IPS-15b (cell line): ENCODE data around the gene GPATCH1.
A peak's percentile ranks its signal among the peaks of the same experiment; 100 is the strongest.
"Not testable (repeated sequence)": the region's sequence is repeated elsewhere in the genome, so short reads cannot be mapped to it uniquely, and the experiment has no call there.

Experiments used
- H3K27me3 ChIP-seq: one replicate; pipeline ENCODE4 v1.6.1; 2013; ENCODE audit warnings: low read length; ENCODE audit not compliant: control insufficient read depth, insufficient read depth
- H3K36me3 ChIP-seq: one replicate; pipeline ENCODE4 v1.6.1; 2013; ENCODE audit warnings: low read length; ENCODE audit not compliant: control insufficient read depth, insufficient read depth
- H3K4me1 ChIP-seq: one replicate; pipeline ENCODE4 v1.6.1; 2013; ENCODE audit warnings: mild to moderate bottlenecking, low read length; ENCODE audit not compliant: control insufficient read depth, insufficient read depth
- H3K4me3 ChIP-seq: one replicate; pipeline ENCODE4 v1.5.1; 2013; ENCODE audit warnings: low read depth, low read length
- H3K9ac ChIP-seq: one replicate; pipeline ENCODE4 v1.6.1; 2013; ENCODE audit warnings: low read depth, mild to moderate bottlenecking, low read length
- H3K9me3 ChIP-seq: one replicate; pipeline ENCODE4 v1.6.1; 2013; ENCODE audit warnings: mild to moderate bottlenecking, low read length; ENCODE audit not compliant: control insufficient read depth, insufficient read depth

Gene GPATCH1, protein sequence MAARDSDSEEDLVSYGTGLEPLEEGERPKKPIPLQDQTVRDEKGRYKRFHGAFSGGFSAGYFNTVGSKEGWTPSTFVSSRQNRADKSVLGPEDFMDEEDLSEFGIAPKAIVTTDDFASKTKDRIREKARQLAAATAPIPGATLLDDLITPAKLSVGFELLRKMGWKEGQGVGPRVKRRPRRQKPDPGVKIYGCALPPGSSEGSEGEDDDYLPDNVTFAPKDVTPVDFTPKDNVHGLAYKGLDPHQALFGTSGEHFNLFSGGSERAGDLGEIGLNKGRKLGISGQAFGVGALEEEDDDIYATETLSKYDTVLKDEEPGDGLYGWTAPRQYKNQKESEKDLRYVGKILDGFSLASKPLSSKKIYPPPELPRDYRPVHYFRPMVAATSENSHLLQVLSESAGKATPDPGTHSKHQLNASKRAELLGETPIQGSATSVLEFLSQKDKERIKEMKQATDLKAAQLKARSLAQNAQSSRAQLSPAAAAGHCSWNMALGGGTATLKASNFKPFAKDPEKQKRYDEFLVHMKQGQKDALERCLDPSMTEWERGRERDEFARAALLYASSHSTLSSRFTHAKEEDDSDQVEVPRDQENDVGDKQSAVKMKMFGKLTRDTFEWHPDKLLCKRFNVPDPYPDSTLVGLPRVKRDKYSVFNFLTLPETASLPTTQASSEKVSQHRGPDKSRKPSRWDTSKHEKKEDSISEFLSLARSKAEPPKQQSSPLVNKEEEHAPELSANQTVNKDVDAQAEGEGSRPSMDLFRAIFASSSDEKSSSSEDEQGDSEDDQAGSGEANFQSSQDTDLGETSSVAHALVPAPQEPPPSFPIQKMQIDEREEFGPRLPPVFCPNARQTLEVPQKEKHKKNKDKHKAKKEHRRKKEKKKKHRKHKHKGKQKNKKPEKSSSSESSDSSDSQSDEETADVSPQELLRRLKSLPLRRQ

DNA sequence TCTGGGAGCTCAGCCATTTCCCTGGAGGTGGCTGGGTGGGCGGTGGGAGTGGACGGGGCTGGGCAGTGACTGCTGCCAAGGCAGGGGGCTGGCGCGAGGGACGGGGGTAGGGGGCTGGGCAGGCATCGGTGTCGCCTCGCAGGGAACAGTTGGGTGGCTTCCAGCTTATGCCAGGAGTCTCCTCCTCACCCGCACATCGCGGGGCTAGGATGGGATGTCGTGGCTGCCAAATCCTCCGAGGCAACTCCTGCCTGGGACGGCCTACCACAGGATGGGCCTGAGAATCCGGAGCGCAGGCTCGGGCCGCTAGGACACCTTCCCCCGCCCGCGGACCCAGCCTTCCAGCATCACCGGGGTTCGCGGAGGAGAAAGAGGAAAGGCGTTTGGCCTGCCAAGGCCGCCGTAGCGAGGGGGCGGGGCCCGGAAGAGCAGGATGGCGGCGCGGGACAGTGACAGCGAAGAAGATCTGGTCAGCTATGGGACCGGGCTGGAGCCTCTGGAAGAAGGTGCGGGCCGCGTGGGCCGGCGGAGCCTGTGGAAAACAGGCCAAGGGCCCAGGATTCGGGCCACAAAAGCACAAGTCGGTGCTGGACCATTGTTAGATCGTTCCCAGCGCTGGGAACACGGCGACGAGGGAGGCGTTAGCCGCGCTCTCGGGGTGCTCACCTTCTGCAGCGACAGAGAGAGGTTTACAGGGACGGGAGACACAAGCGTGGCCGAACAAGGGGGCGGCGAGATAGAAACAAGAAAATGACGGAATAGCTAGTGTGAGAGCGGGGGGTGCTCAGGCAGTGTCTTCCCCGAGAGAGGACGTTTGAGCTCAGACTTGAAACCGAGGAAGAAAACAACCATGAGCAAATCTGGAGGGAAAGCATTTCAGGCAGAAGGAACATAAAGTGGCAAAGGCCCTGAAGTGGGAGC, at the start of gene GPATCH1:
Gene GPATCH1 (plus strand): TSS at position 421 of the 921 bp plus-strand sequence. CDS start 13 bp downstream, at position 434.
- H3K4me1 ChIP-seq: peaks cover 3% of the 10 kb centered on the region
- H3K27me3 ChIP-seq: no peaks in the 10 kb centered on the region
- no peaks in the 10 kb centered on the region for H3K9me3 ChIP-seq
- H3K9ac ChIP-seq: peak within 1 kb of the TSS; percentile 73
- H3K36me3 ChIP-seq: no peaks in the 10 kb centered on the region
- H3K4me3 ChIP-seq: peak within 1 kb of the TSS; percentile 98

DNA sequence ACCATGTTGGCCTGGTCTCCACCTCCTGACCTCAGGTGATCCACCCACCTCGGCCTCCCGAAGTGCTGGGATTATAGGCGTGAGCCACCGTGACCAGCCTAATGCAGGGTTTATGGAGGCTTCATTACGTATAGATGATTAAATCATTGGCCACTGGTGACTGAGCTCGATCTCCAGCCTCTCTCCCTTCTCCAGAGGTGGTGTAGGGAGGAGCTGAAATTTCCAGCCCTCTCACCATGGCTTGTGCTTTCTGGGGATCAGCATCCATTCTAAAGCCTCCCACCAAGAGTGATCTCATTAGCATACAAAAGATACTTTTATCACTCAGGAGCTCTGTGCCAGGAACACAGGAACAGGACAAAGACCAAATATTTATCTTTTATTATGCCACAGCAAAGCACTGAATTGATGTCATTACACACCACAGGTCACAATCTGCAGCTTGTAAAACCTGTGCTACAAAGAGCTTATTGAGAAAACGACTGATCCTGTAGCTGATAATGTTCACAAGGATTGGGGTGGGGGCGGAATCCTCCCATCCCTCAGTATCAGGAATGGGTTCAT, 48.7 kb upstream of the GPATCH1 start:
- H3K4me3 ChIP-seq: no peak overlapping the region
- no peaks in the 10 kb centered on the region for H3K9me3 ChIP-seq
- H3K27me3 ChIP-seq: no peaks in the 10 kb centered on the region
- no peak overlapping the region for H3K9ac ChIP-seq
- peaks cover 6% of the 10 kb centered on the region for H3K4me1 ChIP-seq
- H3K36me3 ChIP-seq: peaks cover 3% of the 10 kb centered on the region

DNA sequence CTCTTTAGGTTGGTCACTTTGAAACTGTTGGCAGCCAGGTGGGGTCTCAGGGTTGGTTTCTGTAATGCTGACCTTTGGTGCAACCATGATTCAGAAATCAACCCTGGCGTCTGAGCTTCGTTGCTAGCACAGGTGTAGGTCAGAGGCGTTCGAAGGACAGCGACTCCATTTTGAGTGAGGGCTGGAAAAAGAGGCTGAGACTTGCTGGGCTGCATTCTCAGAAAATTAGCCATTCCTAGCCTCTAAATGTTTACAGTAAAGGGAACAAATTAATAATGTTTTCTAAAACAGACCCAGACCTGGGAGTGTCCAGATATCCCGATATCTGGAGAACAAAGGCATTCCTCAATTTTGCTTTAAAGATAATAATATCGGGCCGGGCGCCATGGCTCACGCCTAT, 45.5 kb upstream of the GPATCH1 start:
- H3K4me3 ChIP-seq: no peak overlapping the region
- no peaks in the 10 kb centered on the region for H3K9me3 ChIP-seq
- no peaks in the 10 kb centered on the region for H3K27me3 ChIP-seq
- peaks cover 6% of the 10 kb centered on the region for H3K4me1 ChIP-seq
- H3K9ac ChIP-seq: no peak overlapping the region
- H3K36me3 ChIP-seq: peaks cover 3% of the 10 kb centered on the region

DNA sequence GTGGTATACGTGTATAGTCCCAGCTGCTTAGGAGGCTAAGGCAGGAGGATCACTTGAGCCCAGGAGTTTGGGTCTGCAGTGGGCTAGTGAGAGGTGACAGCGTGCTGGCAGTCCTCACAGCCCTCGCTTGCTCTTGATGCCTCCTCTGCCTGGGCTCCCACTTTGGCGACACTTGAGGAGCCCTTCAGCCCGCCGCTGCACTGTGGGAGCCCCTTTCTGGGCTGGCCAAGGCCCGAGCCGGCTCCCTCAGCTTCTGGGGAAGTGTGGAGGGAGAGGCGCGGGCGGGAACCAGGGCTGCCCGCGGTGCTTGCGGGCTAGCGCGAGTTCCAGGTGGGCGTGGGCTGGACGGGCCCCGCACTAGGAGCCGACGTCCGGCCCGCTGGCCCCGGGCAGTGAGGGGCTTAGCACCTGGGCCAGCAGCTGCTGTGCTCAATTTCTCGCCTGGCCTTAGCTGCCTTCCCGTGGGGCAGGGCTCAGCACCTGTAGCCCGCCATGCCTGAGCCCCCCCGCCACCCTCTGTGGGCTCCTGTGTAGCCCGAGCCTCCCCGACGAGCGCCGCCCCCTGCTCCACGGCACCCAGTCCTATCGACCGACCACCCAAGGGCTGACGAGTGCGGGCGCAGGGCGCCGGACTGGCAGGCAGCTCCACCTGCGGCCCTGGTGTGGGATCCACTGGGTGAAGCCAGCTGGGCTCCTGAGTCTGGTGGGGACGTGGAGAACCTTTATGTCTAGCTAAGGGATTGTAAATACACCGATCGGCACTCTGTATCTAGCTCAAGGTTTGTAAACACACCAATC, 44.4 kb upstream of the GPATCH1 start:
- H3K4me1 ChIP-seq, H3K9me3 ChIP-seq, H3K27me3 ChIP-seq, H3K9ac ChIP-seq, H3K36me3 ChIP-seq, H3K4me3 ChIP-seq: not testable (repeated sequence)

DNA sequence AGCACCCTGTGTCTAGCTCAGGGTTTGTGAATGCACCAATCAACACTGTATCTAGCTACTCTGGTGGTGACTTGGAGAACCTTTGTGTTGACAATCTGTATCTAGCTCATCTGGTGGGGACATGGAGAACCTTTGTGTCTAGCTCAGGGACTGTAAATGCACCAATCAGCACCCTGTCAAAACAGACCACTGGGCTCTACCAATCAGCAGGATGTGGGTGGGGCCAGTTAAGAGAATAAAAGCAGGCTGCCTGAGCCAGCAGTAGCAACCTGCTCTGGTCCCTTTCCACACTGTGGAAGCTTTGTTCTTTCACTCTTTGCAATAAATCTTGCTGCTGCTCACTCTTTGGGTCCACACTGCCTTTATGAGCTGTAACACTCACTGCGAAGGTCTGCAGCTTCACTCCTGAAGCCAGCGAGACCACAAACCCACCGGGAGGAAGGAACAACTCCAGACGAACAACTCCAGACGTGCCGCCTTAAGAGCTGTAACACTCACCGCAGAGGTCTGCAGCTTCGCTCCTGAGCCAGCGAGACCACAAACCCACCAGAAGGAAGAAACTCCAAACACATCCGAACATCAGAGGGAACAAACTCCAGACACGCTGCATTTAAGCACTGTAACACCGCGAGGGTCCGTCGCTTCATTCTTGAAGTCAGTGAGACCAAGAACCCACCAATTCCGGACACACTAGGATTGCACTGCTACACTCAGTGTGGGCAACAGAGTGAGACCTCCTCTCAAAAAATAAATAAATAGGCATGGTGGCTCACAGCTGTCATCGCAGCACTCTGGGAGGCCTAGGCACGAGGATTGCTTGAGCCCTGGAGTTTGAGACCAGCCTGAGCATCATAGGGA, 43.6 kb upstream of the GPATCH1 start:
- H3K27me3 ChIP-seq, H3K4me1 ChIP-seq, H3K36me3 ChIP-seq, H3K9me3 ChIP-seq, H3K4me3 ChIP-seq, H3K9ac ChIP-seq: not testable (repeated sequence)

DNA sequence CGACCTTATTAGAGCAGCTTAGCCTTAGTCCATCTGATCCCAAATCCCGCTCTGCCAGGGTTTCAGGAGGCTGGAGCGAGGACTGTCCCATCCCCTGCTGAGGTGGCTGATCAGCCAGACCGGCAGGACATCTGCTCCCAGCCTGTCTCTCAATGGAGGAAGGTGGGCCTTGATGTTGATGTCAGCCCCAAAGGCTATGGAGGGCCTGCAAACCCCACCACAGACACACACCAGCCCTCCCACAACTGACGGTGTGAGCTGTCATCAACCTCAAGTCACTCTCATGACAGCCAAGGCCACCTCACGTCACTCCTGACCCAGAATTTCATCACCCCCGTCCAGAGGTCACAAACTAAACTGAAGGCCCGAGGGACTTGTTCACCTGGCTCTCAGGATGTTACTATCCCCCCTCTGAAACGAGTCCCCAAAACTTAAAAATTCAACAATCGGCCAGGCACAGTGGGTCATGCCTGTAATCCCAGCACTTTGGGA, 41.8 kb upstream of the GPATCH1 start:
- H3K27me3 ChIP-seq: no peaks in the 10 kb centered on the region
- no peaks in the 10 kb centered on the region for H3K4me1 ChIP-seq
- H3K9me3 ChIP-seq: no peaks in the 10 kb centered on the region
- H3K9ac ChIP-seq: no peak overlapping the region
- no peak overlapping the region for H3K4me3 ChIP-seq
- H3K36me3 ChIP-seq: peaks cover 3% of the 10 kb centered on the region

DNA sequence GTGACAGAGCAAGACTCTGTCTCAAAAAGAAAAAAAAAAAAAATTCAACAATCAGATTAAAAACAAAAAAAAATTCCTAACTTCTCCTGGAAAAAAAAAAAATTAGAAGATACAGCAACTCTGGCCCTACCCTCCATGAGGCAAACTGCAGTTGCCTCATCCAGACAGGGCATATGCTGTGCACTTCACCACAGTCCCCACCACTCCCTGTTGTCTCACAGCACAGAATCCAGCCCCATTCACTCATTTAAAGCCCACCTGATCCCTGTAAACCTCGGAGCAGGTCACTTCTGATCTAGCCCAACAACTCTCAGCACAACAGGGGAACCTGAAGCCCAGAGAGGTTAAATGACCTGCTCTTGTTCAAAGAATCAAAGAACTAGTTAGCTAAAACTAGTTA, 41.2 kb upstream of the GPATCH1 start:
- Histone ChIP-seq H3K4me1 (no peaks in the 10 kb centered on the region), H3K9ac (no peak overlapping the region)

DNA sequence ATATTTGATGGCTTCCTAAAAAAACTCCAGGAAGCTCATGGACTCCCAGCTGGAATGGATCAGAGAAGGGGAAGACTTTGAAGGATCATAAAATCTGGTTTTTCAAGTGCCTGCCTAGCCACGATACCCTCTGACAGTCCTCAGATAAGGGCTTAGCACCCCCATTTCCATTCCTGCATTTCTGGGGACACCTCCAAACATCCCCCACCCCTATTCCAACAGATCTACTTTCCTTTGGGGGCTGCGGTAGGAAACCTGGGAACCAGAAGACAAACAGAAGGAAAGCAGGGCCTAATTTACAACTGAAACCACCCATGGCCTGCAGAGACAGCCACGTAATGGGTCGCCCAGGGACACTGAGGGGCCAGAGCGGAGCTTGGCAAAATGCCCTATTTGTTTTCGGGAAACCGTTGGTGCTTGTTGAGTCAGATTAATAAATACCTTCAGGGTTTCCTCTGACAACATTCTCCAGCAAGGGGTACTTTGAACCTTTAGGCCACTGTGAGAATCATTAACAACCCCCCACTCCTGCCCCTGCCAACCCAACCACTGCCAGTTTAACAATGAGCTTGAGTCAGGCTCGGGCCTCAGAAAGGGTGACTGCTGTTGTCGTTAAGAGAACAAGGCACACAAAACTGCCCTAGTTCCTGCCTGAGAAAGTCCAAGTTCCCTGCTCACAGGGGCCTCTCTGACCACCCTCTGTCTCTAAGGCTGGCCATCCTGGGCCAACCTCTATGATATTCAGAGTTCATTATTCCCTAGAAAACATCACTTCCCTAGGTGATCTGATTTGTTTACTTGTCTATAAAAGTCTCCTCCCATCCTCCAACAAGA, 39.8 kb upstream of the GPATCH1 start:
- no peaks in the 10 kb centered on the region for H3K9me3 ChIP-seq
- H3K4me3 ChIP-seq: no peak overlapping the region
- H3K4me1 ChIP-seq: no peaks in the 10 kb centered on the region
- no peaks in the 10 kb centered on the region for H3K27me3 ChIP-seq
- no peaks in the 10 kb centered on the region for H3K36me3 ChIP-seq
- no peak overlapping the region for H3K9ac ChIP-seq

More for the DNA sequence above, 41.2 kb upstream of the GPATCH1 start:
- Histone ChIP-seq H3K27me3 (no peaks in the 10 kb centered on the region), H3K4me3 (no peak overlapping the region), H3K36me3 (peaks cover 3% of the 10 kb centered on the region), H3K9me3 (no peaks in the 10 kb centered on the region)

DNA sequence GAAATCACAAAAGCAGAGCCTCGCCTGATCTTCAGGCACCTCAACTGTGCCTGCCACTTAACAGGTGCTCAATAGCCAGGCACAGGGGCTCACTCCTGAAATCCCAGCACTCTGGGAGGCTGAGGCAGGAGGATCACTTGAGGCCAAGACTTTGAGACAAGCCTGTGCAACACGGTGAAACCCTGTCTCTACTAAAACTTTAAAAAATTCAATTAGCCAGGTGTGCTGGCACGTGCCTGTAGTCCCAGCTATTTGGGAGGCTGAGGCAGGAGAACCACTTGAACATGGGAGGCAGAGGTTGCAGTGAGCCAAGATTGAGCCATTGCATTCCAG, 39.2 kb upstream of the GPATCH1 start:
- not testable (repeated sequence) for H3K9me3 ChIP-seq, H3K27me3 ChIP-seq, H3K9ac ChIP-seq, H3K36me3 ChIP-seq, H3K4me3 ChIP-seq, H3K4me1 ChIP-seq
